Lower leg skin (tissue), 4 donors: ENCODE data around the gene CRYBA4. TPM values are rescaled to one million over a fixed set of nuclear protein-coding genes. Genes with fewer than 3 reads are reported as not detected.
"Not testable (repeated sequence)": the region's sequence is repeated elsewhere in the genome, so short reads cannot be mapped to it uniquely, and the experiment has no call there.

Experiments
- DNase-seq, 2 donors: peaks; one replicate each; pipeline ENCODE4 v3.0.0-alpha.2; 2019; ENCODE audit warnings: low spot score in 2 of 2
- H3K4me3 ChIP-seq: fragments of 200-600 bp; sonication (generic); 2 replicates; pipeline ENCODE4 v1.5.1; 2017; ENCODE audit warnings: mild to moderate bottlenecking, low read depth; ENCODE audit not compliant: poor library complexity, severe bottlenecking
- POLR2A ChIP-seq, 2 donors: fragments of 450-650 bp; IDR thresholded peaks; one replicate each; pipeline ENCODE4 v1.6.1; 2016 to 2017; ENCODE audit warnings: antibody characterized with exemption in 2 of 2, mild to moderate bottlenecking in 1 of 2, moderate library complexity in 1 of 2
- WGBS, 2 donors: methylation state at CpG; one replicate each; pipeline ENCODE4 v1.1.5; 2018; 5-methylcytosine and 5-hydroxymethylcytosine counted together
- intact Hi-C: fragments of 100-400 bp; cut with DNase I; formaldehyde crosslinking; loops from one replicate; pipeline ENCODE4 v1.15.0; 2023; ENCODE audit warnings: low total_unique reads
- total RNA-seq, 4 donors: library from RNA; depleted of rRNA; stranded (reverse); fragments of >200 nt; gene quantifications; one replicate each; pipeline ENCODE4 v1.1.0, GENCODE V29; 2016
- TF ChIP-seq, protein P1 (sequence below), 3 donors: fragments of 450-650 bp; IDR thresholded peaks; one replicate each; pipeline ENCODE4 v1.5.1; 2016; ENCODE audit warnings: antibody characterized with exemption in 3 of 3, mild to moderate bottlenecking in 3 of 3, moderate library complexity in 2 of 3

The CRYBA4 gene
- total RNA-seq, 4 donors from 2014 or later = not detected

DNA sequence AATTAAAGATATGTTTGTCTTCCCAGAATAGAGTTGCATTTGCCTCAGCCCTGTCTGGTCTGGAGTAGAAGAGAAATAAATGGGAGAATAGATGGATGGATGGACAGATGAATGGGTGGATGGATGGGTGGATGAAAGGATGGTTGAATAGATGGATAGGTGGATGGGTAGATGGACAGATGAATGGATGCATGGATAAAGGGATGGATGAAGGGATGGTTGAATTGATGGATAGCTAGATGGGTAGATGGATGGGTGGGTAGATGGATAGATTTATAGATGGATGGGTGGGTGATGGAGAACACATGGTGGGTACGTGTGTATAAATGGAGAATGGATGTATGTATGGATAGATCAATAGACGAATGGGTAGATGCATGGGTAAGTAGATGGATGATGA lies 12.5 kb upstream of the CRYBA4 start:
- TF ChIP-seq POLR2A (IDR thresholded peaks at IDR 0.05) = no peak
- TF ChIP-seq, protein P1, sequence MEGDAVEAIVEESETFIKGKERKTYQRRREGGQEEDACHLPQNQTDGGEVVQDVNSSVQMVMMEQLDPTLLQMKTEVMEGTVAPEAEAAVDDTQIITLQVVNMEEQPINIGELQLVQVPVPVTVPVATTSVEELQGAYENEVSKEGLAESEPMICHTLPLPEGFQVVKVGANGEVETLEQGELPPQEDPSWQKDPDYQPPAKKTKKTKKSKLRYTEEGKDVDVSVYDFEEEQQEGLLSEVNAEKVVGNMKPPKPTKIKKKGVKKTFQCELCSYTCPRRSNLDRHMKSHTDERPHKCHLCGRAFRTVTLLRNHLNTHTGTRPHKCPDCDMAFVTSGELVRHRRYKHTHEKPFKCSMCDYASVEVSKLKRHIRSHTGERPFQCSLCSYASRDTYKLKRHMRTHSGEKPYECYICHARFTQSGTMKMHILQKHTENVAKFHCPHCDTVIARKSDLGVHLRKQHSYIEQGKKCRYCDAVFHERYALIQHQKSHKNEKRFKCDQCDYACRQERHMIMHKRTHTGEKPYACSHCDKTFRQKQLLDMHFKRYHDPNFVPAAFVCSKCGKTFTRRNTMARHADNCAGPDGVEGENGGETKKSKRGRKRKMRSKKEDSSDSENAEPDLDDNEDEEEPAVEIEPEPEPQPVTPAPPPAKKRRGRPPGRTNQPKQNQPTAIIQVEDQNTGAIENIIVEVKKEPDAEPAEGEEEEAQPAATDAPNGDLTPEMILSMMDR (IDR thresholded peaks at IDR 0.05) = no peak
- 84 to 88% methylated on average over 2 of the region's 2 CpGs for whole genome bisulfite sequencing, 2 donors
- no peak for DNase-seq
- intact Hi-C loops = no loop called here
- H3K4me3 ChIP-seq = no peak overlapping the region

DNA sequence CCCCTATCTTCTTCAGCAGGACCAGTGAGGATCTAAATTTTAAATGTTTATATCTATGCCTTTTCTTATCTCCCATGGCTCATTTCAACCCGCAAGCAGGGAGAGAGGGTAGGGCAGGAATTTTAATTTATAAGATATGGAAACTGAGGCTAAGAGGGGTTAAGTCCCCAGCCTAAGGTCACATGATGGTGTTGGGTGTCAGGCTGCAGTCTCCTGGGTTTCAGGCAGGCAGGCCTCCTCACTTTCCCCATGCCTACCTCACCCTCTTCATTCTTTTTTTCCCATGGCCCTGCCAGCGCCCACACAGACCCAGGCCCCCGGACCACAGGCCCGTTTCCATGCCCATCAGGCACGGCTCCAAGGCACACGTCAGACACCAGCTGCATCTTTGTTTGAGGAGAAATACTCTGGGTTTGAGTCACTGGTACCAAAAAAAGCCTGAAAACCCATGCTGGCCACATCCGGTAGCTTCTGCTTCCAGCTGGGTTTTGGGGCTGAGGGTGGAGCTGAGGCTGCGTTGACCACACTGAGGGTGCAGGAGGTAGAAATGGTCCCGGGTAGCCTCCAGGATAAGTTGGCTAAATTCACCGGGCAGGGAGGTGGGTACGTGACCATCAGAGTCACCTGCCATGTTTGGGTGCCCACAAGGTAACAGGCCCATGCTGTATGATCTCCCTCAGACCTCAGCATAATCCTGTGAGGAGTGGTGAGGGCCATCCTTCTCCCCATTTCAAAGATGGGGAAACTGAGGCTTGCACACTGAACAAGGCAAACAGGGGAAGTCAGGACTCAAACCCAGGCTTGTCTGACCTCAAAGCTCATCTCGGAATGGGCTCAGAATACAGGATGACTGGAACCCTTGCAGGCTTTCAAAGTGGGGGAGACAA lies 11.4 kb upstream of the CRYBA4 start:
- intact Hi-C loops = no loop called here
- WGBS, 2 donors = 56 to 62% methylated on average over 12 of the region's 12 CpGs
- no peak overlapping the region for H3K4me3 ChIP-seq
- no peak for DNase-seq
- no peak for TF ChIP-seq POLR2A (IDR thresholded peaks at IDR 0.05)
- TF ChIP-seq, protein P1 (IDR thresholded peaks at IDR 0.05) = no peak

DNA sequence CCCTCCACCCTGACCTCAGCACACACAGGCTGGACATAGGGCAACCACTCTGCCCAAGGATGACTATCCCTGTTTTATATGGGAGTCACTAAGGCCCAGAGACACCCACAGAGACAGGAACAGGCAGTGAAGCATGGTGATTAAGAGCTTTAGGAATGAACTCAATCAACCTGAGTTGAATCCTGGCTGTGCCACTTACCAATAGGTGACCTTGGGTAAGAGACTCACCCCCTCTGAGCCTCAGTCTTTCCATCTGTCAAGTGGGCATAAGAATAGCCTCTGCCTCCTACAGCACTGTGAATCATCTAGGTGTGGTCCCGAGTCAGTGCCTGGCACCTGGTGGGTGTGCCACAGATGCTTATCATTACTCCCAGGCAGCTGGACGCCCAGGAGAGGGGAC lies 10.8 kb upstream of the CRYBA4 start:
- no peak overlapping the region for H3K4me3 ChIP-seq
- intact Hi-C loops = no loop called here
- no peak for DNase-seq
- no peak for TF ChIP-seq POLR2A (IDR thresholded peaks at IDR 0.05)
- TF ChIP-seq, protein P1 (IDR thresholded peaks at IDR 0.05) = no peak
- 38 to 45% methylated on average over 2 of the region's 2 CpGs for WGBS, 2 donors

DNA sequence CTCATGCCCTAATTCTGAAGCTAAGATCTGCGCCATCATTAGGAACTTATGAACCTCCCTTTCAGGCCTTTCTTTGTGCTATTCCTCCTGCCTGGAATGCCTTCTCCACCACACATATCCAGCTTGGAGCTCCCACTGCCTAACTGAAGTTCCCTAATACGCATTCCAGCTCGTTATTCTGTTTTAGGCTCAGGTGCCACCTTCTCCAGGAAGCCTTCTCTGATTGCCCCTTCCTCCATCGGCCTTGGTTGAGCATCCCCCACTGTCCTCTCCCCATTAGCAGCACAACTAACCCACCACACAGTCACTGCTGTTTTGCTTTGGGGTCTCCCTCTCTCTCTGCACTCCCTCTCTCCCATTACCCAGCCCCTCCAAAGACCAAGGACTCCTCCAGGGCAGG lies 9.1 kb upstream of the CRYBA4 start:
- WGBS, 2 donors = 82 to 88% methylated on average over 4 of the region's 4 CpGs
- intact Hi-C loops = no loop called here
- TF ChIP-seq POLR2A (IDR thresholded peaks at IDR 0.05) = no peak
- TF ChIP-seq, protein P1 (IDR thresholded peaks at IDR 0.05) = no peak
- no peak for DNase-seq
- no peak overlapping the region for H3K4me3 ChIP-seq

DNA sequence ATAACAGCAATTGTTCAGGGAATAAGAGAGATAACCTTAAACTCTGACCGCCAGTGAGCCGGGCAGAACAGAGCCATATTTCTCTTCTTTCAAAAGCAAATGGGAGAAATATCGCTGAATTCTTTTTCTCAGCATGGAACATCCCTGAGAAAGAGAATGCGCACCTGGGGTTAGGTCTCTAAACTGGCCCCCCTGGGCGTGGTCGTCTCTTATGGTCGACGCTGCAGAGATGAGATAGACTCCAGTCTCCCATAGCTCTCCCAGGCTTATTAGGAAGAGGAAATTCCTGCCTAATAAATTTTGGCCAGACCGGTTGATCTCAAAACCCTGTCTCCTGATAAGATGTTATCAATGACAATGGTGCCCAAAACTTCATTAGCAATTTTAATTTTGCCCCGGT lies 8.0 kb upstream of the CRYBA4 start:
- intact Hi-C loops, DNase-seq, H3K4me3 ChIP-seq: not testable (repeated sequence)
- WGBS, 2 donors = 29 to 42% methylated on average over 10 of the region's 10 CpGs

DNA sequence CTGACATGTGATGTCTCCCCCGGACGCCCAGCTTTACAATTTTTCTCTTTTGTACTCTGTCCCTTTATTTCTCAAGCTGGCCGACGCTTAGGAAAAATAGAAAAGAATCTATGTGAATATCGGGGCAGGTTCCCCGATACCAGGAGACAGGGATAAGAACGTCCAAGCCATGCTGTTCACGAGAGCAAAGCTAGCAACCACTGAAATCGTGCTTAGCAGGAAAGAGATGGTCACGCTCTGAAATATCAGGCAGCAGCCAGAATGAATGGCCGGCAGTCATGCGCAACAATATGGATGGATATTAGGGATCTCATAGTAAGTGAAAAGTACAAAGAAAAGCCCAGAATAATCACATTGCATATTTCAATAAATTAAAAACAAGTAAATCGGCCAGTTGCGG lies 7.4 kb upstream of the CRYBA4 start:
- H3K4me3 ChIP-seq = no peak overlapping the region
- intact Hi-C loops = no loop called here
- TF ChIP-seq, protein P1 (IDR thresholded peaks at IDR 0.05) = no peak
- WGBS, 2 donors = 56 to 60% methylated on average over 14 of the region's 14 CpGs
- DNase-seq = no peak
